GM18867 (cell line): ENCODE measurements around the gene NAXD.
"Not testable (repeated sequence)": the region's sequence is repeated elsewhere in the genome, so short reads cannot be mapped to it uniquely, and the experiment has no call there.

Source experiments
- ATAC-seq: cut with Tn5 transposase; IDR thresholded peaks from one replicate; pipeline ENCODE4 v1.9.1; 2021; ENCODE audit warnings: mild to moderate bottlenecking, moderate library complexity; ENCODE audit not compliant: unreplicated experiment

NAXD gene

GRCh38 chr13:110615322-110616102, at the start of gene NAXD:
Gene NAXD, plus strand, starts transcription at chr13:110615545. Its CDS starts 57 bp downstream, at chr13:110615602.
- peak; percentile 78 for ATAC-seq

GRCh38 chr13:110566171-110566570, 49.2 kb upstream of the NAXD start:
- no peak for ATAC-seq

GRCh38 chr13:110568612-110569011, 46.7 kb upstream of the NAXD start:
- ATAC-seq = no peak

- ATAC-seq = not testable (repeated sequence)
These were observed 45.4 kb upstream of the NAXD start for GRCh38 chr13:110569962-110570361.

GRCh38 chr13:110570886-110571285, 44.5 kb upstream of the NAXD start:
- ATAC-seq = no peak

- ATAC-seq = no peak
These were observed 43.2 kb upstream of the NAXD start for GRCh38 chr13:110571896-110572777.

- peak; percentile 73 for ATAC-seq
These were observed 42.6 kb upstream of the NAXD start for GRCh38 chr13:110572778-110573118.

GRCh38 chr13:110574161-110574560, 41.2 kb upstream of the NAXD start:
- ATAC-seq = no peak

- ATAC-seq = peak; percentile 70
These were observed 39.8 kb upstream of the NAXD start for GRCh38 chr13:110575322-110576069.

GRCh38 chr13:110576070-110576394, 39.3 kb upstream of the NAXD start:
- ATAC-seq = no peak

- ATAC-seq = no peak
These were observed 38.4 kb upstream of the NAXD start for GRCh38 chr13:110576736-110577476.

- ATAC-seq = no peak
These were observed 37.0 kb upstream of the NAXD start for GRCh38 chr13:110578363-110578762.

GRCh38 chr13:110580800-110581199, 34.5 kb upstream of the NAXD start:
- no peak for ATAC-seq

GRCh38 chr13:110581506-110582185, 33.7 kb upstream of the NAXD start:
- no peak for ATAC-seq

GRCh38 chr13:110582421-110582954, 32.9 kb upstream of the NAXD start:
- ATAC-seq = no peak

- ATAC-seq = no peak
These were observed 32.0 kb upstream of the NAXD start for GRCh38 chr13:110583178-110583865.

- ATAC-seq = no peak
These were observed 25.5 kb upstream of the NAXD start for GRCh38 chr13:110589793-110590390.

GRCh38 chr13:110590577-110590976, 24.8 kb upstream of the NAXD start:
- no peak for ATAC-seq

- ATAC-seq = no peak
These were observed 22.7 kb upstream of the NAXD start for GRCh38 chr13:110592665-110593064.
